ENCODE data around the gene VSIG10L.

DNA sequence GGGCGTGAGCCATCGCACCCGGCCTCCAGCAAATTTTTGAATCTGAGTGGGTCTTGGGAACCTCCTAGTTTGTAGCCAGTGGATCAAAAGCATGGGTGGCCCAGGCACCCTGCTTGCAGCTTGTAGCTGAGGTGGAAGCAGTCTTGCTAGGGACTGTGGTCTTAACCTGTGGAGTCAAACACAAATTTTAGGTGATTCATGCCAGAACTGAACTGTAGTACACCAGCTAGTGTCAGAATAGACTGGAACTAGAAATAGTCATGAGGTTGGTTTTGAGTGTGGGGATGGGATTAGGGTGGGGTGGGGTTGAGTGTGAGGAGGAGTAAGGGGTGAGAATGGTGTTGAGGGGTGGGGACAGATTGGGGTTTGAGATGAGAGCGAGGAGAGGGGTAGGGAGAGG is 40.1 kb upstream of the VSIG10L start:
- TF ChIP-seq CTCF (IDR thresholded peaks at IDR 0.05), result no peak
- no peak for TF ChIP-seq POLR2A (IDR thresholded peaks at IDR 0.05; ENCODE audit: low read length)
- TF ChIP-seq MYC (IDR thresholded peaks at IDR 0.05; ENCODE audit: borderline replicate concordance, low read length), result no peak
- no peak for TF ChIP-seq EHF (CRISPR knock-in tag; IDR thresholded peaks at IDR 0.05)
- no peak for TF ChIP-seq ELK1 (IDR thresholded peaks at IDR 0.05; ENCODE audit: low read depth, low read length)
- TF ChIP-seq REST (IDR thresholded peaks at IDR 0.05), result no peak
- TF ChIP-seq, protein P1, sequence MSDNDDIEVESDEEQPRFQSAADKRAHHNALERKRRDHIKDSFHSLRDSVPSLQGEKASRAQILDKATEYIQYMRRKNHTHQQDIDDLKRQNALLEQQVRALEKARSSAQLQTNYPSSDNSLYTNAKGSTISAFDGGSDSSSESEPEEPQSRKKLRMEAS (IDR thresholded peaks at IDR 0.05), result no peak
- no peak for TF ChIP-seq FOSL2 (IDR thresholded peaks at IDR 0.05)
- TF ChIP-seq FOSL2 (CRISPR knock-in tag; IDR thresholded peaks at IDR 0.05), result no peak
- no peak for TF ChIP-seq RAD21 (conservative IDR thresholded peaks at IDR 0.05 in 1 of 2, IDR thresholded peaks at IDR 0.05 in 1 of 2)
- no peak for TF ChIP-seq ZC3H11A (IDR thresholded peaks at IDR 0.05)
- no peak for TF ChIP-seq BCL3 (IDR thresholded peaks at IDR 0.05)
